ENCODE data around the gene TMED9. TPM values are rescaled to one million over a fixed set of nuclear protein-coding genes. Genes with fewer than 3 reads are reported as not detected.

Gene TMED9
- total and polyA plus RNA-seq, 4 donors = 110 to 137 (median 122) TPM

- H3K4me1 ChIP-seq (ENCODE audit: control insufficient read depth in 1 of 2, insufficient read depth in 2 of 2, low read length in 2 of 2) = no peaks in the 10 kb centered on the region
- no peaks in the 10 kb centered on the region for H3K9me3 ChIP-seq (ENCODE audit: control insufficient read depth, low read length)
- H3K36me3 ChIP-seq (ENCODE audit: control insufficient read depth in 1 of 2, insufficient read depth in 2 of 2, low read length in 1 of 2) = no peaks in the 10 kb centered on the region
- ATAC-seq (ENCODE audit: low FRiP score) (no peak), DNase-seq (no peak)
- H3K4me3 ChIP-seq (ENCODE audit: low read length in 2 of 2) = no peak overlapping the region
- no peak overlapping the region for H3K27ac ChIP-seq (ENCODE audit: low read depth in 1 of 2, low read length in 2 of 2)
- WGBS, 2 donors = 78 to 79% methylated on average over 8 of the region's 8 CpGs
- no peaks in the 10 kb centered on the region for H3K27me3 ChIP-seq (ENCODE audit: control insufficient read depth in 1 of 2, insufficient read depth in 2 of 2, low read length in 1 of 2)
- intact Hi-C loops (cut with DNase I) = no loop called here
Measured at GRCh38 chr5:177565046-177565445, 27.0 kb upstream of the TMED9 start.

- no peak overlapping the region for H3K27ac ChIP-seq (ENCODE audit: low read depth in 1 of 2, low read length in 2 of 2)
- H3K27me3 ChIP-seq (ENCODE audit: control insufficient read depth in 1 of 2, insufficient read depth in 2 of 2, low read length in 1 of 2) = no peaks in the 10 kb centered on the region
- WGBS, 2 donors = 76 to 77% methylated on average over 7 of the region's 7 CpGs
- H3K4me3 ChIP-seq (ENCODE audit: low read length in 2 of 2) = no peak overlapping the region
- DNase-seq = no peak
- no peaks in the 10 kb centered on the region for H3K4me1 ChIP-seq (ENCODE audit: control insufficient read depth in 1 of 2, insufficient read depth in 2 of 2, low read length in 2 of 2)
- intact Hi-C loops (cut with DNase I) = no loop called here
- ATAC-seq (ENCODE audit: low FRiP score) = no peak
- no peaks in the 10 kb centered on the region for H3K36me3 ChIP-seq (ENCODE audit: control insufficient read depth in 1 of 2, insufficient read depth in 2 of 2, low read length in 1 of 2)
- no peaks in the 10 kb centered on the region for H3K9me3 ChIP-seq (ENCODE audit: control insufficient read depth, low read length)
Measured at GRCh38 chr5:177568326-177568725, 23.7 kb upstream of the TMED9 start.

- 76 to 80% methylated on average over 2 of the region's 2 CpGs for WGBS, 2 donors
- intact Hi-C loops (cut with DNase I) = no loop called here
- H3K4me1 ChIP-seq (ENCODE audit: control insufficient read depth in 1 of 2, insufficient read depth in 2 of 2, low read length in 2 of 2) = no peaks in the 10 kb centered on the region
Measured at GRCh38 chr5:177569894-177570293, 22.1 kb upstream of the TMED9 start.

GRCh38 chr5:177575488-177575887 lies 16.5 kb upstream of the TMED9 start:
- H3K9me3 ChIP-seq (ENCODE audit: control insufficient read depth, low read length) = no peaks in the 10 kb centered on the region
- no peaks in the 10 kb centered on the region for H3K36me3 ChIP-seq (ENCODE audit: control insufficient read depth in 1 of 2, insufficient read depth in 2 of 2, low read length in 1 of 2)
- H3K4me3 ChIP-seq (ENCODE audit: low read length in 2 of 2) = no peak overlapping the region
- ATAC-seq (ENCODE audit: low FRiP score) (no peak), DNase-seq (peak in 1 of 2 donors; percentile 9)
- intact Hi-C loops (cut with DNase I) = no loop called here
- no peaks in the 10 kb centered on the region for H3K4me1 ChIP-seq (ENCODE audit: control insufficient read depth in 1 of 2, insufficient read depth in 2 of 2, low read length in 2 of 2)
- H3K27me3 ChIP-seq (ENCODE audit: control insufficient read depth in 1 of 2, insufficient read depth in 2 of 2, low read length in 1 of 2) = no peaks in the 10 kb centered on the region
- H3K27ac ChIP-seq (ENCODE audit: low read depth in 1 of 2, low read length in 2 of 2) = no peak overlapping the region
- 55 to 60% methylated on average over 1 of the region's 1 CpG for WGBS, 2 donors

More at GRCh38 chr5:177569894-177570293, 22.1 kb upstream of the TMED9 start:
- DNase-seq = no peak
- ATAC-seq (ENCODE audit: low FRiP score) = no peak
- Histone ChIP-seq H3K27ac (ENCODE audit: low read depth in 1 of 2, low read length in 2 of 2) (no peak overlapping the region), H3K36me3 (ENCODE audit: control insufficient read depth in 1 of 2, insufficient read depth in 2 of 2, low read length in 1 of 2) (no peaks in the 10 kb centered on the region), H3K9me3 (ENCODE audit: control insufficient read depth, low read length) (no peaks in the 10 kb centered on the region), H3K4me3 (ENCODE audit: low read length in 2 of 2) (no peak overlapping the region), H3K27me3 (ENCODE audit: control insufficient read depth in 1 of 2, insufficient read depth in 2 of 2, low read length in 1 of 2) (no peaks in the 10 kb centered on the region)

GRCh38 chr5:177576169-177576568 lies 15.8 kb upstream of the TMED9 start:
- Histone ChIP-seq H3K4me1 (ENCODE audit: control insufficient read depth in 1 of 2, insufficient read depth in 2 of 2, low read length in 2 of 2) (no peaks in the 10 kb centered on the region), H3K36me3 (ENCODE audit: control insufficient read depth in 1 of 2, insufficient read depth in 2 of 2, low read length in 1 of 2) (no peaks in the 10 kb centered on the region), H3K9me3 (ENCODE audit: control insufficient read depth, low read length) (no peaks in the 10 kb centered on the region), H3K27me3 (ENCODE audit: control insufficient read depth in 1 of 2, insufficient read depth in 2 of 2, low read length in 1 of 2) (no peaks in the 10 kb centered on the region), H3K4me3 (ENCODE audit: low read length in 2 of 2) (no peak overlapping the region), H3K27ac (ENCODE audit: low read depth in 1 of 2, low read length in 2 of 2) (no peak overlapping the region)
- DNase-seq (peak in 1 of 2 donors; percentile 15), ATAC-seq (ENCODE audit: low FRiP score) (no peak)
- intact Hi-C loops (cut with DNase I) = no loop called here
- 80 to 91% methylated on average over 10 of the region's 10 CpGs for WGBS, 2 donors

- DNase-seq (peak in 1 of 2 donors; percentile 20), ATAC-seq (ENCODE audit: low FRiP score) (no peak)
- H3K27me3 ChIP-seq (ENCODE audit: control insufficient read depth in 1 of 2, insufficient read depth in 2 of 2, low read length in 1 of 2) = no peaks in the 10 kb centered on the region
- no peaks in the 10 kb centered on the region for H3K9me3 ChIP-seq (ENCODE audit: control insufficient read depth, low read length)
- H3K4me3 ChIP-seq (ENCODE audit: low read length in 2 of 2) = no peak overlapping the region
- intact Hi-C loops (cut with DNase I) = no loop called here
- no peaks in the 10 kb centered on the region for H3K4me1 ChIP-seq (ENCODE audit: control insufficient read depth in 1 of 2, insufficient read depth in 2 of 2, low read length in 2 of 2)
- no peaks in the 10 kb centered on the region for H3K36me3 ChIP-seq (ENCODE audit: control insufficient read depth in 1 of 2, insufficient read depth in 2 of 2, low read length in 1 of 2)
- H3K27ac ChIP-seq (ENCODE audit: low read depth in 1 of 2, low read length in 2 of 2) = no peak overlapping the region
- WGBS, 2 donors = 83 to 87% methylated on average over 8 of the region's 8 CpGs
Measured at GRCh38 chr5:177578316-177578715, 13.7 kb upstream of the TMED9 start.

- Histone ChIP-seq H3K4me1 (ENCODE audit: control insufficient read depth in 1 of 2, insufficient read depth in 2 of 2, low read length in 2 of 2) (no peaks in the 10 kb centered on the region), H3K9me3 (ENCODE audit: control insufficient read depth, low read length) (no peaks in the 10 kb centered on the region), H3K4me3 (ENCODE audit: low read length in 2 of 2) (no peak overlapping the region), H3K36me3 (ENCODE audit: control insufficient read depth in 1 of 2, insufficient read depth in 2 of 2, low read length in 1 of 2) (no peaks in the 10 kb centered on the region), H3K27me3 (ENCODE audit: control insufficient read depth in 1 of 2, insufficient read depth in 2 of 2, low read length in 1 of 2) (no peaks in the 10 kb centered on the region), H3K27ac (ENCODE audit: low read depth in 1 of 2, low read length in 2 of 2) (no peak overlapping the region)
- intact Hi-C loops (cut with DNase I) = no loop called here
- 26 to 36% methylated on average over 13 of the region's 13 CpGs for WGBS, 2 donors
- peak in 1 of 2 donors; percentile 41 for DNase-seq
- ATAC-seq (ENCODE audit: low FRiP score) = no peak
Measured at GRCh38 chr5:177588413-177588909, 3.5 kb upstream of the TMED9 start.

- intact Hi-C loops (cut with DNase I) = loop anchor here in 1 of 2 donors (5.0 kb wide), 1 partner anchor 38 kb away; the partner anchor contains the start of gene FAM193B
- Histone ChIP-seq H3K27ac (ENCODE audit: low read depth in 1 of 2, low read length in 2 of 2) (no peak overlapping the region), H3K4me3 (ENCODE audit: low read length in 2 of 2) (no peak overlapping the region)
Measured at GRCh38 chr5:177590406-177590805, 1.6 kb upstream of the TMED9 start.

GRCh38 chr5:177591690-177592009 lies 353 bp upstream of the TMED9 start:
- ATAC-seq (ENCODE audit: low FRiP score) = no peak
- DNase-seq = no peak
- Histone ChIP-seq H3K9me3 (ENCODE audit: control insufficient read depth, low read length) (no peaks in the 10 kb centered on the region), H3K36me3 (ENCODE audit: control insufficient read depth in 1 of 2, insufficient read depth in 2 of 2, low read length in 1 of 2) (peaks cover 0 to 4% of the 10 kb centered on the region in 2 donors), H3K27ac (ENCODE audit: low read depth in 1 of 2, low read length in 2 of 2) (no peak overlapping the region), H3K4me3 (ENCODE audit: low read length in 2 of 2) (peak overlapping the region in 1 of 2 donors; percentile 88), H3K4me1 (ENCODE audit: control insufficient read depth in 1 of 2, insufficient read depth in 2 of 2, low read length in 2 of 2) (no peaks in the 10 kb centered on the region), H3K27me3 (ENCODE audit: control insufficient read depth in 1 of 2, insufficient read depth in 2 of 2, low read length in 1 of 2) (no peaks in the 10 kb centered on the region)
- intact Hi-C loops (cut with DNase I) = loop anchor here in 1 of 2 donors (5.0 kb wide), 1 partner anchor 39 kb away; the partner anchor contains the start of gene FAM193B
- WGBS, 2 donors = 15 to 17% methylated on average over 8 of the region's 8 CpGs

More at GRCh38 chr5:177590406-177590805, 1.6 kb upstream of the TMED9 start:
- peaks cover 0 to 3% of the 10 kb centered on the region in 2 donors for H3K36me3 ChIP-seq (ENCODE audit: control insufficient read depth in 1 of 2, insufficient read depth in 2 of 2, low read length in 1 of 2)
- H3K9me3 ChIP-seq (ENCODE audit: control insufficient read depth, low read length) = no peaks in the 10 kb centered on the region
- no peaks in the 10 kb centered on the region for H3K27me3 ChIP-seq (ENCODE audit: control insufficient read depth in 1 of 2, insufficient read depth in 2 of 2, low read length in 1 of 2)
- 74 to 77% methylated on average over 1 of the region's 1 CpG for WGBS, 2 donors
- ATAC-seq (ENCODE audit: low FRiP score) (no peak), DNase-seq (no peak)
- no peaks in the 10 kb centered on the region for H3K4me1 ChIP-seq (ENCODE audit: control insufficient read depth in 1 of 2, insufficient read depth in 2 of 2, low read length in 2 of 2)

Measured in aorta (tissue), 5 donors.